HuH-7 (cell line): ENCODE data around the gene CTDP1.

Experiments
- DNase-seq: peaks from one replicate; pipeline ENCODE4 v3.0.0; 2011; ENCODE audit warnings: low spot score

CTDP1 gene

DNA sequence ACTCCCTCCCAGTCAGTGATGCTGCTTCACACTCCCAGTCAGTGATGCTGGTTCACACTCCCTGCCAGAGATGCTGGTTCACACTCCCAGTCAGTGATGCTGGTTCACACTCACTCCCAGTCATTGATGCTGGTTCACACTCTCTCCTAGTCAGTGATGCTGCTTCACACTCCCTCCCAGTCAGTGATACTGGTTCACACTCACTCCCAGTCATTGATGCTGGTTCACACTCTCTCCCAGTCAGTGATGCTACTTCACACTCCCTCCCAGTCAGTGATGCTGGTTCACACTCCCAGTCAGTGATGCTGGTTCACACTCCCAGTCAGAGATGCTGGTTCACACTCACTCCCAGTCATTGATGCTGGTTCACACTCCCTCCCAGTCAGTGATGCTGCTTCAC, 83.8 kb downstream of the CTDP1 start:
- no peak for DNase-seq

DNA sequence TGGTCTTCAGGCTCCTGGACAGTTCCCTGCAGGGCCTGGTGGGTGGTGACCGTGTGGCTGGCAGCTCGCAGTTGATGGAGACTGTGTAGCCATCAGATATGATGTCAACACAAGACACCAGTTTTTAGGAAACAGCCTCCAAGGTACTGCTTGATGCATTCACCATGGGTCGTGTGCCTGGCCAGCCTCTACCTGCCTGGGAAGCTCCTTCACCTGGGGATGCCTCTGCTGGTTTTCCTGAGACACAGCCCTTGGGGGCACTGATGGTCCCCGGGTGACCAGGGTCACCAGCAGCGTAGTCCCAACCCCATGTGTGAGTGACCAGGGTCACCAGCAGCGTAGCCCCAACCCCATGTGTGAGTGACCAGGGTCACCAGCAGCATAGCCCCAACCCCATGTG, 84.5 kb downstream of the CTDP1 start:
- no peak for DNase-seq

DNA sequence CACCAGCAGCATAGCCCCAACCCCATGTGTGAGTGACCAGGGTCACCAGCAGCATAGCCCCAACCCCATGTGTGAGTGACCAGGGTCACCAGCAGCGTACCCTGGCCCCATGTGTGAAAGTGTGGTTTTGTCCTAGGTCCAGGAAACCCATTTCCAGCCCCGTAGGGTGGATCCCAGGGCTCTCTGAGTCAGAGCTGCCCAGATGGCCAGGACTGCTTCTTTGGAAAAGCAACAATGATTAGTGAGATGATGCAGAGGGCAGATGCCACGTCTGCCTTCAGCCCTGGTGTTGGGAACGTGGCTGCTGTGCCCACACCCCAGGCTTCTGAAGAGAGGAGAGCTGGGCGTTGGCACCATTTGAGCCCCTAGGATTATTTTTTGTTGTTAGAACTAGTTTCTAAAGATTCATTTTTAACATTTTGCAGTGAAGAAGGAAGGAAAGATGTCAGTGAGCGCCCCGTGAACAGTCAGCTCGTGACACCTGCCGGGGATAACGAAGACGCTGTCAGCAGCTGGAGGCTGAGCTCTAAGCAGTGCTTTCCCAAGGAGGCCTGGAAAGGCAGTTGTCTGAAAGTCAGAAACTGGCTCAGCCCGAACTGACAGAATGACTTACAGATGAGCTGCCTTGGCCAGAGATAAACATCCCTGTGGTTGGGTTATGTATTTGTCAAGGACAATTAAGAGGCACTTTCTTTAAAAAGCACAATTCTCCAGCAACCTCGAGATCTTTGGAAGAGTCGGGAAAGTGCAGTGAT, 86.1 kb downstream of the CTDP1 start:
- DNase-seq: no peak

DNA sequence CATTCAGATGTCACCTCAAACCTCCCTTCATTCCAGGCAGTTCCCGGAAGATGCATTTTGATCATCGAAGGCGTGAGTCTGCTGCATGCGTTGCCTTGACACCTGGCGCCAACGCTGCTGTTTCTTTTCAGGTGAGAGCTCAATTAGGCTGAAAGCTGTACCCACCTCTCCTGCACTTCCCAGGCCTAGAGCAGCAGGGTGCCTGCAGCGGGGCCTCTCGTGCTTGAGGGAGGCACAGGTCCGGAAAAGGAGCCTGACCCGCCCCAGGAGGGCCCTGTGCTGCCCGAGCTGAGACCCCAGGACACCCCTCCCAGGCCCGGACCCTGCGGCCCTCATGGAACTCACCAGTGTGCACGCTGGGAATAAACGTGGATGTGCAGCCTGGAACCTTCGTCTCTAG, 86.7 kb downstream of the CTDP1 start:
- DNase-seq: no peak

DNA sequence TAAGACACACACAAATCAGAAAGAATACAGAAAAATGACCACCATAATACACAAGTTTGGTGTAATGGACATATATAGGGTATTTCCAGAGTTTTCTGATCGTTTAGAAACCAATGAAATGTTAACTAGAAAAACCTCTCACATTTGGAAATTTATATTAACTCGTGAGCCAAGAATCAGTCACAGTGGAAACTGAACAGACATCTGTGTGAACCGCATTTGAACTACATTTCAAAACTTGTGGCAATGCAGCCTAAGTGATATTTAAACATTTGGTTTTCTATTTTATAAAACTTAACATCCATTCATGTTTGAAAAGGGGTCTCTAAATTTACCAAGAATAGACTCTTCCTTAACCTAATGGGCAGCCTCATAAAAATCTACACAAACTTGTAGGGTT, 89.1 kb downstream of the CTDP1 start:
- no peak for DNase-seq

DNA sequence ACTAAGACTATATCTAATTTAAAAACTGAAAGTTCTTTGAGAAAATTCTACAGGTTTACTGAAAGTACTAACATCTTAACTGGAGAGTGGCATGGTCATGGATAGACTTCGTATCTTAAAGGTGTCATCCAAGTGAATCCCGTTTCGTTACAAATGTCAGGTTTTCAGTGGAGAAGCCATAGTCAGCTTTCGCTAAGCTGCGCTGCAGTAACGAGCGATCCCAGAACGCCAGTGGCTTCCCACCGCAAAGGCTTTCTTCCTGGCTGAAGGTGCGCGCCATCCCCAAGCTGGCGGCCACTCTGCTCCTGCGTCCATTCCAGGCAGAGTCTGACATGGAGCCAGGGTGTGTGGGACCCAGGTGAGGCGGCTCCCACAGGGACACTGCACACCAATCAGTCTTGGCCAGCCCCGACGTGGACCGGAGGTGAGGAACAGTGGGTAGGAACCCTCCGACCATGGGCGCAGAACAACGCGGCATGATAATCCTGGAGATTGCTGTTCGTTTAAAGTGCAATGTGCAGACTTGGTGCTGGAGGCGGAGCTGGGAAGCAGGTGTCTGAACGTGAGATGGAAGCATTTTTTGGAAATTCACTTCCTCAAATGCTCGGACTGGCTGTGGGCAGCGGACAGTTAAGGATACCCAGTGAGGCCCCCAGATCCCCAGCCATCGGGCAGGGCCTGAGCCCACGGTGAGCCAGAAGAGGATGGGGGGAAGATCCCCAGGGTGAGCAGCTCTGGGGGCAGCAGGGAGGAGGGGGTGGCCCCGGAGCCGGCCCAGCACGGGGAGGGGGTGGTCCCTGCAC, 90.3 kb downstream of the CTDP1 start:
- DNase-seq: no peak

DNA sequence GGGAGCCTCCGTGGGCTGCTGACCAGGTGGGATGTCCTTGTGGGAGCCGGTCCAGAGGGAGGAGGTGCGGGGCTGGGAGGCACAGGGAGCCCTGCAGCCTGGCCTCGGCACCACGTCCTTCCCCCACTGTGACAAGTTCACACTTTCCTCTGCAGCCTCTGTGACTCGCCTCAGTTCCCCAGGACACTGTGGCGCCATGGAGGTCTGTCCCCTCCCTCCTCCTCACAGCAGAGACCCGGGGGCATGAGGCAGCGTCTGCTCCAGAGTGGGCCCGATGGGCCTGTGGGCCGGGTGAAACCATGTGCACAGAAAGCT, 90.9 kb downstream of the CTDP1 start:
- DNase-seq: no peak

DNA sequence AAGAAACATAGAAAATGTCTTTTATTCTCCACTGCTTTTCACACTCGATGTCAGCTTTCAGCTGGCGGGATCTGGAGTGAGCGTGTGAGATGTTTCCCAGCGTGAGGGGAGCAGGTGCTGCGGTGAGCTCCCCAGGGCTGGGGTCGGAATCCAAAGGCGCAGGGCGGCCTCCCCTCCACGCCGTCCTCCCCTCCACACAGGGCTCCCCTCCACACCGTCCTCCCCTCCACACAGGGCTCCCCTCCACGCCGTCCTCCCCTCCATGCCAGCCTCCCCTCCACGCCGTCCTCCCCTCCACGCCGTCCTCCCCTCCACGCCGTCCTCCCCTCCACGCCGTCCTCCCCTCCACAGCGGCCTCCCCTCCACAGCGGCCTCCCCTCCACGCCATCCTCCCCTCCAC, 91.2 kb downstream of the CTDP1 start:
- DNase-seq: no peak

DNA sequence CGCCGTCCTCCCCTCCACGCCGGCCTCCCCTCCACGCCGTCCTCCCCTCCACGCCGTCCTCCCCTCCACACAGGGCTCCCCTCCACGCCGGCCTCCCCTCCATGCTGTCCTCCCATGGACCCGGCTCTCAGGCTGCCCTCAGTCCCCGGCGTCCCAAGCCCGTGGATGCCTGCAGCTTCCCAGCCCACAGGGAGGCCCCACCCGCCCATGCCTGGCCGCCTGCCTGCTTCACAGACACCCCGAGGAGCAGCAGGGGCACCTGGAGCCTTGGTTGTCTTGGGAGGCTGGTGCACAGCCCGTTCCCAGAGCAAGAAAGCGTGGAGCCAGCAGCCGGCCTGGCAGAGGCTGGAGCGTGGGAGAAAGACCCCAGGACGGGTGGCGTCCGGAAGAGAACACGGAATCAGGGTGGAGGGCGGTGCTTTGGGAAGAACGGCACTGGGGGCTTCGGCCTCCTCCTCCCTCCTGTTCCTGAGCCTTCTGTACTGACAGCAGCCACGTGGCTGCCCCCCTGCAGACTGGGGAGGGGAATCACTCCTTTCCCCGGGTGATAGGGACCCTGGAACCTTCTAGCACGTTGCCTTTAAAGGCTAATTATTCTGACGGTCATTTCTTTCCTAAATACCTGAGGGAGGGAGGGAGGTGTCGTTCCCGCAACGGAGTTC, 92.0 kb downstream of the CTDP1 start:
- no peak for DNase-seq

DNA sequence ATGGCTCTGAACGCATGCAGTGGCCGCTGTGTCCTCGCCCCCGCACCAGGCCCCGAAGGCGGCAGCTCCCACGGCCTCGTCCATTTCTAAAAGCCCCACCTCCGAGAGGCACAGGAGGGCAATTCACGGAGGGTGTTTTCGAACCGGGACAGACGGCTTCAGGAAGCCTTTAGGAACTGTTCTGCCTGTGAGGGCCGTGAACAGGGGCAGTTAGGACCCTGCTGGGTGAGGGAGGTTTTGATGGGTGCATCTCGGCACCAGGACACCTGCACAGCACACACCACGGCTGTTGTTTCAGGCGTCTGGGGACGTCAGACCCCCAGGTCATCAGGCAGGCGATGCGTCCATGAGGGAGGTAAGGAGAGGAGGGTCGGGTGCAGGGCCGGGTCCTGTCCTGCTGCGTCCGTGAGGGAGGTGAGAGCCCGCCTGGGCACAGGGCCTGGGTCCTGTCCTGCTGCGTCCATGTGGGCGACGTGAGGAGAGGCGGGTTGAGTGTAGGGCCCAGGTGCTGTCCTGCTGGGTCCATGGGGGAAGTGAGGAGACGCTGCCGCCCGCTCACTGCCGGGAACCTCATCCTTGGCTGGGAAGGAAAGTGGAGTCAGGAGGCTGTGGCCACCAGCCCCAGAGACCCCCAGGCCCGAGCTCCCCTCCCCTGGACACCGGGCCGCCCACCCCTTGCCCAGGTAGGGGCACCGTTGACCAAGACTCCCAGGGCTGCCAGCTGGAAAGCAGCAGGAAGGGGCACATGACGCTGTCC, 92.7 kb downstream of the CTDP1 start:
- no peak for DNase-seq

DNA sequence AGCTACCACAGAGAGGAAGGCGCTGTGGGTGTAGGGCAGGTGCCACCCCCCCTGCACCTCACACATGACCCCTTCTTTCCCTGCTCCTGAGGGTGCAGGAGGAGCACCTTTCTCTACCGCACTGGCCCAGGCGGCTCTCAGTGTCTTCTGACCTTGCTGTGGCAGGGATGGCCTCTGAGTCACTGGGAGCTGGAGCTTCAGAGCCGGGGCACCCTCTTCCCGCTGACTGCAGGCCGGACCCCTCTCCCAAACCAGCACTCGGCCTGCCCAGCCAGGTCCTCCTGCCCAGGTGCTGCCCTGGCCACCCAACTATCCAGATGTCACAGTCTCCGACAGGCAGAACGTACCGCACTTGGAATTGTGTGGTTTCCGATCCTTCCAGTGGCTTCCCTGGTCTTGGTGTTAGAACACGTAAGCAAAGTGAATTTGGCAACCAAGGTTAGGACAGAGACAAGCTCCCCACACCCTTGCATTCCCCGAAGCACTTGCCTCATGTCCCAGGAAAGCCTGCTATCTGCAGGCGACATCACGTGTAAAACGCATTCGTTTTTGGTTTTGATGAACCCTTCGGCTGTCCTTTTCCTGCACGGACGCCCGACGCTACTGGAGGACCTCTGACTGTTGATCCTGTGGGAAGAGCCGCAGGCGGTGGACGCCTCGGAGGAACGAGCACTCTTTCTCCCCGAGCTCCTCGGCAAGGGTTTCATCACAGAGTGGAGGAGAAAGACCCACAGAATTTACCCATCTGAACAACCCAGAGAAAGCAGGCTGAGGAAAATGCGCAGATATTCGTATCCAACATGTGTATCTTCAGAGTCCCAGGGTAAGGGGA, 93.5 kb downstream of the CTDP1 start:
- no peak for DNase-seq

DNA sequence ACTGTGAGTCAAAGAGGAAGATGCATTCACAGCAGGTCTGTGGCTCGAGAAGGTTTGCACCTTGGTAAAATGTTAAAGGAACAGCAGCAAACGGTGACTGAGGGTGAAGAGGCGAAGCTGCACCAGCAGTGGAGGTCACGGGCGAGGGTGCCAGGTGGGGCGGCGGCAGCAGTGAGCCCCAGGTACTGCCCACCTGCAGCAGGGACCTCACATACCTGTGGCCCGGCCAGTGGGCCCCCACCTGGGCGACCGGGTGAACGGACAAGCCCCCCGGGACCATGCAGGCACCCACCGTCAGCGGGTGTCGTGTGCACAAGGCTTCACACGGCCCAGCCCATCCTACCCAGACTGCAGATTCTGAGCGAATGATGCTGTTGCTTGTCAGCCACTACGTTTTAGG, 94.5 kb downstream of the CTDP1 start:
- no peak for DNase-seq

DNA sequence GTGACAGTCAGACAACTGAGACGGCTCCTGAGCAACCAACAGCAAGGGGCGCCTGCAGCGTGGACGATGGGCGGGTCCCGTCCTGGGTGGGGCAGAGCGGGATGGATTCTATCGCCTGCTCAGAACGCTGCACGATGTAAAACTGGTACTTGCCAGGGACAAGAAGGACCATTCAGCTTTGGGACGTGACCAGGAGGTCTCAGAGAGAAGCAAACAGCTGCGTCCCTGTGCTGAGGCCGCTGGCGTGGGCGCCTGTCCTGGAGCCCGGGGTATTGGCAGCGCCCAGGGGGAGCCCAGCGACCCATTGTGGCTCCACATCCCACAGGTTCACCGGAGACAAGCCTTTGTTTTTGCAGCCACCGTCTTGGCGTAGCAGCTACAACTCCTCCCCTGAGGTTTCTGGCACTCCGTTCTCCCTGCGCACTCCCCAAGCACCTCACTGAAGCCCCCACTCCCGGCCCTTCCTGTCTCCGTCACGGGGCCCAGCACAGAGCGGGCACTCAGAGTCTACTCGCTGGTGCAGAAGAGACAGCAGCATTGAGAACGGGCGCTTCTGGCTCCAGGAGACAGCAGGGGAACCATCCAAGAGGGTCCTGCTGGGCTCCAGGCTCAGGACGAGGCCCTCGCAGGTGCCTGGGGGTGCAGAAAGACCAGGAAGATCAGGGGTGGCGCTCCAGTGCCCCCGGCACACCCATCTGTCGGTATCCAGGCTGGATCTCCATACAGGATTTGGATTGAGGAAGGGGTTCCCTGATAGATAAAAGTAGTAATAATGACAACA, 96.0 kb downstream of the CTDP1 start:
- DNase-seq: no peak

DNA sequence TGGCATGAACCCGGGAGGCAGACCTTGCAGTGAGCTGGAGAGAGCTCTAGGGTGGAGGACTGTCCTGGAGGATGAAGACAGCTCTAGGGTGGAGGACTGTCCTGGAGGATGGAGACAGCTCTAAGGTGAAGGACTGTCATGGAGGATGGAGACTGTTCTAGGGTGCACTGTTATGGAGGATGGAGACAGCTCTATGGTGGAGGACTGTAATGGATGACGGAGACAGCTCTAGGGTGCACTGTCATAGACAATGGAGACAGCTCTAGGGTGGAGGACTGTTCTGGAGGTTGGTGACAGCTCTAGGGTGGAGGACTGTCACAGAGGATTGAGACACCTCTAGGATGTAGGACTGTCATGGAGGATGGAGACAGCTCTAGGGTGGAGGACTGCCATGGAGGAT, 97.1 kb downstream of the CTDP1 start:
- DNase-seq: no peak

DNA sequence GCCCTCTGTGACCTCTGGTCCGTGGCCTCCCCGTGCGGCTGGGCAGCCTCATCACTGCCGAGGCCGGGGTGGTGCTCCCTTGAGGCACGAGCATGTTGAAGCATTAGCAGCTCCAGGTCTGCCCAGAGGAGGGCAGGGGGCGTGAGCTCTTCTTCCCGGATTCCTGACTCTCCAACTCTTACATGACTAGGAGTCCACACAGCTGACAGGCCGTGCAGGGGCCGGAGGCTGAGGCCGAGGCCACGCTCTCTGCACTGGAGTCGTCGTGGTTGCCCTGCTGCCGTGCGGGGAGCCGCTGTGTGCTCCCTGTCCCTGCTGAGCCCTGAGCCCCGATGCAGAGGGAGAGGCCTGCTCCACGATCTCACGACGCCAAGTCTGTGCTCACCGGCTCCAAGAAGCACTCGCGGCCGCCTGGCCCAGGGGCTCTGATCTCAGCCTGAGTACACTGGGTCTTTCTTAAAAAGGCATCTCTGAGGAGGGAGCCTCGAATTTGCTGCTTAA, 98.7 kb downstream of the CTDP1 start:
- no peak for DNase-seq

DNA sequence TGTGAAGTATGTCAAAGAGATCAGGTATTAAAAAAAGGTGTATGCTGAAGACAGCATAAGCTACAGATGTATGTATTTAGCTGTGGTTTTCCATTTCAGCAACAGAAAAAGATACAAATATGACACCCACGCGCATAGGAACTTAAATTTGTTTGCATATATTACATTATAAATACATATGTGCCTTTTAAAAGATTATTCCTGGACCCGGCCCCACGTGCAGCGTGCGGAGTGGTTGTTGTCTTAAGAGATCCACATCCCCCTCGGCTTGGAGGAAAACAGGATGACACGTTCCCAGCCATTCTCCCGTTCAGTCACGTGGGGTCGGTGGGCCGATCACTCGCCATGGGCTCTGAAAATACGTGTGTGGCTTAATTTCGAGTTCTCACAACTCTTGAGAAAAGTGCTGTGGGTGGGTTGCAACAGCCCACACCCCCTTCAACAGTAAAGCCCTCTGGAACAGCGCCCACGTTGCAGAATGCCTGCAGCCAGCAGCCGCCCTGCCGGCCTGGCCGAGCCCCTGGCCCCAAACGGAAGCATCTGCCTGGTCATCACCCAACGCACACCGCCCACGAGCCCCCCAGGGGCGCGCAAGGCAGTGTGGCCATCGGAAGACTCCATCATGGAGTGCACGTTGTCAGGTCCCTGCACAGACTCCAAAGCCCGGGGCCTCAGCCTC, 99.6 kb downstream of the CTDP1 start:
- DNase-seq: no peak

DNA sequence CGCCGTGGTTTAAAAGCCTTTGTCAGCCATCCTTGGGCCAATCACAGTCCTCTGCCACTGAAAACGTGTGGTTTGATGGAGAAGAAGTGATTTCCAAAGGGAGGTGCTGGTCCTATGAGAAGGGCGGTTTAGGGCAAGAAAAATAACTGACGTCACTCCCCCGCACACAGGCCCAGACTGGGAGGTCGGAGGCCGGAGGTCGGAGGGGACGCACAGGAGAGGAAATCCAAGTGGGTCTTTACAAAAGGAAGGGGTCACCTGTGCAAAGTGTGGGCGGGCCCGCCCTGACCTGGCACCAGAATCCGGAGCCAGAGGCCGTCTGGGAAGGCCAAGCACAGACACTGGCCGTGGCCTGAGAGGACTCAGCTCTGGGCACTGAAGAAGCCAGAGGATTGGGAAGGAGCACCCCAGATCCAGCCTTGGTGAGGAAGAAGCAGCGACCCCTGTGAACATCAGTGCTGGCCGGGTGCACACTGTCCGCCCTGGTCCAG, 100.1 kb downstream of the CTDP1 start:
- no peak for DNase-seq

DNA sequence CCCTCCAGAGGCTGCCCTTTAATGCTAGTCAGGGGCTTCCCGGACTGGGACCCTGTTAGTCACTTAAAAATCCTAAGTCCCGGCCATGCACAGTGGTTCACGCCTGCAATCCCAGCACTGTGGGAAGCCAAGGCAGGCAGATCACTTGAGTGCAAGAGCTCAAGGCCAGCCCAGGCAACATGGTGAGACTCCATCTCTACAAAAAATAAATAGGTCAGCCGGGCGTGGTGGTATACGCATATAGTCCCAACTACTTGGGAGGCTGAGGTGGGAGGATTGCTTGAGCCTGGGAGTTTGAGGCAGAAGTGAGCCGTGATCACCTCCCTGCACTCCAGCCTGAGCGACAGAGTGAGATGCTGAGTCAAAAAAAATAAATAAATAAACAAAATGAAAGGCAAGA, 100.9 kb downstream of the CTDP1 start:
- DNase-seq: no peak

DNA sequence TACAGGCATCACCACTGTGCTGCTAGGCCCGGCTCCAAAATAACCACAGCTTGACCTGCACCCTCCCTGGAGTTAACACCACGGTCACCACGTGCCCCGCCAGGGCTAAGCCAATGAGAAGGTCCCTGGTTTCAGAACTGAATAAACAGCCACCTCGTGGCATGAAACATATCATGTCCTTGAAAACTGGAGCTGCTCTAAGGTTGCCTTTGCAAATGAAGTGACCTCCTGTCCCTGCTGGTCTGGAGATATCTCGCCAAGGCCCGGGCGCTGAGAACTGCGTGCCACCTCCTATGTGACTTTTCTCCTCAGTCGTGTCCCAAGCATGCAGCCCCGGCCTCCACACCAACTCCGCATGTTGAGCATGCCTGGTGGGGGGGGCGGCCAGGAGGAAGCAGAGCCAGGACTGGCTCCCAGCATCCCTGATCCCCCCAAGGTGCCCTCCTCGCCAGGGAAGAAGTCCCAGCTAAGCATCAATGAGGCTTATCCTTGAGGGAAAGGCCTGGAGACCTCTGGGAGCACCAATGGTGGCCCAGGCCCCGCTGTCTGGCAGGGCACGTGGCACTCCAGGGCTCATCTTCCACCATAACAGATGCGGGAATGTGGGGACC, 101.8 kb downstream of the CTDP1 start:
- DNase-seq: no peak
